Measurements from ENCODE around the gene QRFP. TPM values are rescaled to one million over a fixed set of nuclear protein-coding genes. Genes with fewer than 3 reads are reported as not detected.

The QRFP gene
- total RNA-seq, 3 donors from 2014 or later, result 0.24 to 0.87 TPM; not detected in 1

GRCh38 chr9:130938652-130939404 lies 42.2 kb upstream of the QRFP start, which contains the start of gene FIBCD1:
Gene FIBCD1 (minus strand): TSS chr9:130939247. CDS start chr9:130938607, 640 bp downstream.
- peaks cover 19% of the 10 kb centered on the region for H3K4me1 ChIP-seq (ENCODE audit: low read depth)
- TF ChIP-seq CTCF (IDR thresholded peaks at IDR 0.05), result no peak
- peak; percentile 64 to 81 (median 68) for DNase-seq
- ATAC-seq, result peak; percentile 73
- intact Hi-C loops (cut with DNase I, micrococcal nuclease), result no loop called here
- H3K9me3 ChIP-seq, result no peaks in the 10 kb centered on the region
- peak within 1 kb of the TSS; percentile 11 for H3K4me3 ChIP-seq
- H3K36me3 ChIP-seq (ENCODE audit: low read depth), result no peaks in the 10 kb centered on the region

- no peaks in the 10 kb centered on the region for H3K9me3 ChIP-seq
- no peak overlapping the region for H3K4me3 ChIP-seq
- ATAC-seq (no peak), DNase-seq (no peak)
- H3K36me3 ChIP-seq (ENCODE audit: low read depth), result no peaks in the 10 kb centered on the region
- TF ChIP-seq CTCF (IDR thresholded peaks at IDR 0.05), result no peak
- H3K4me1 ChIP-seq (ENCODE audit: low read depth), result peaks cover 19% of the 10 kb centered on the region
- intact Hi-C loops (cut with DNase I, micrococcal nuclease), result no loop called here
These were observed 41.6 kb upstream of the QRFP start for GRCh38 chr9:130938184-130938651.

- Histone ChIP-seq H3K4me3 (no peak overlapping the region), H3K36me3 (ENCODE audit: low read depth) (no peaks in the 10 kb centered on the region), H3K9me3 (no peaks in the 10 kb centered on the region), H3K4me1 (ENCODE audit: low read depth) (peaks cover 19% of the 10 kb centered on the region)
- DNase-seq (no peak), ATAC-seq (no peak)
- no peak for TF ChIP-seq CTCF (IDR thresholded peaks at IDR 0.05)
- intact Hi-C loops (cut with DNase I, micrococcal nuclease), result no loop called here
These were observed 40.8 kb upstream of the QRFP start for GRCh38 chr9:130937146-130938076.

GRCh38 chr9:130936285-130937117 lies 39.9 kb upstream of the QRFP start:
- intact Hi-C loops (cut with DNase I, micrococcal nuclease), result no loop called here
- Histone ChIP-seq H3K9me3 (no peaks in the 10 kb centered on the region), H3K4me3 (no peak overlapping the region), H3K4me1 (ENCODE audit: low read depth) (peaks cover 19% of the 10 kb centered on the region), H3K36me3 (ENCODE audit: low read depth) (no peaks in the 10 kb centered on the region)
- DNase-seq (no peak), ATAC-seq (peak; percentile 1)
- TF ChIP-seq CTCF (IDR thresholded peaks at IDR 0.05), result no peak

GRCh38 chr9:130935648-130936271 lies 39.1 kb upstream of the QRFP start:
- intact Hi-C loops (cut with DNase I, micrococcal nuclease), result no loop called here
- no peak overlapping the region for H3K4me3 ChIP-seq
- DNase-seq (no peak), ATAC-seq (no peak)
- no peaks in the 10 kb centered on the region for H3K36me3 ChIP-seq (ENCODE audit: low read depth)
- peaks cover 13% of the 10 kb centered on the region for H3K4me1 ChIP-seq (ENCODE audit: low read depth)
- no peaks in the 10 kb centered on the region for H3K9me3 ChIP-seq
- TF ChIP-seq CTCF (IDR thresholded peaks at IDR 0.05), result no peak

Data from mucosa of descending colon (tissue), 3 donors.